ENCODE results near the gene LNX2.

The LNX2 gene

DNA sequence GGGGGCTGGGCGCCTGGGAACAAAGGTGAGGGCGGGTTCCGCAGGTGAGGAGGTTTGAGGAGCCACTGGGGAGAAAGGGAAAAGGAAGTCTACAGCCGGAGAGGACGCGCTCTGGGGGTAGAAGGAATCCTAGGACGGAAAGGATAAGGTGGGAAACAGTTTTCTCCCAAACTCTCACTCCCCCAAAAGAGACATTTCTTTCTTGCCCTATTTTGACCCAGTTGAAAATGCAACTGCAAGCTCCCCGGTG, 712 bp upstream of the LNX2 start:
- TF ChIP-seq, protein P1, sequence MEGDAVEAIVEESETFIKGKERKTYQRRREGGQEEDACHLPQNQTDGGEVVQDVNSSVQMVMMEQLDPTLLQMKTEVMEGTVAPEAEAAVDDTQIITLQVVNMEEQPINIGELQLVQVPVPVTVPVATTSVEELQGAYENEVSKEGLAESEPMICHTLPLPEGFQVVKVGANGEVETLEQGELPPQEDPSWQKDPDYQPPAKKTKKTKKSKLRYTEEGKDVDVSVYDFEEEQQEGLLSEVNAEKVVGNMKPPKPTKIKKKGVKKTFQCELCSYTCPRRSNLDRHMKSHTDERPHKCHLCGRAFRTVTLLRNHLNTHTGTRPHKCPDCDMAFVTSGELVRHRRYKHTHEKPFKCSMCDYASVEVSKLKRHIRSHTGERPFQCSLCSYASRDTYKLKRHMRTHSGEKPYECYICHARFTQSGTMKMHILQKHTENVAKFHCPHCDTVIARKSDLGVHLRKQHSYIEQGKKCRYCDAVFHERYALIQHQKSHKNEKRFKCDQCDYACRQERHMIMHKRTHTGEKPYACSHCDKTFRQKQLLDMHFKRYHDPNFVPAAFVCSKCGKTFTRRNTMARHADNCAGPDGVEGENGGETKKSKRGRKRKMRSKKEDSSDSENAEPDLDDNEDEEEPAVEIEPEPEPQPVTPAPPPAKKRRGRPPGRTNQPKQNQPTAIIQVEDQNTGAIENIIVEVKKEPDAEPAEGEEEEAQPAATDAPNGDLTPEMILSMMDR (IDR thresholded peaks at IDR 0.05; ENCODE audit: control insufficient read depth, insufficient read depth, low read depth, low read length, missing control alignments) = no peak
- DNase-seq (ENCODE audit: low read depth) = no peak
- H3K4me3 ChIP-seq (ENCODE audit: control insufficient read depth, low read depth, low read length) = peak overlapping the region; percentile 53

DNA sequence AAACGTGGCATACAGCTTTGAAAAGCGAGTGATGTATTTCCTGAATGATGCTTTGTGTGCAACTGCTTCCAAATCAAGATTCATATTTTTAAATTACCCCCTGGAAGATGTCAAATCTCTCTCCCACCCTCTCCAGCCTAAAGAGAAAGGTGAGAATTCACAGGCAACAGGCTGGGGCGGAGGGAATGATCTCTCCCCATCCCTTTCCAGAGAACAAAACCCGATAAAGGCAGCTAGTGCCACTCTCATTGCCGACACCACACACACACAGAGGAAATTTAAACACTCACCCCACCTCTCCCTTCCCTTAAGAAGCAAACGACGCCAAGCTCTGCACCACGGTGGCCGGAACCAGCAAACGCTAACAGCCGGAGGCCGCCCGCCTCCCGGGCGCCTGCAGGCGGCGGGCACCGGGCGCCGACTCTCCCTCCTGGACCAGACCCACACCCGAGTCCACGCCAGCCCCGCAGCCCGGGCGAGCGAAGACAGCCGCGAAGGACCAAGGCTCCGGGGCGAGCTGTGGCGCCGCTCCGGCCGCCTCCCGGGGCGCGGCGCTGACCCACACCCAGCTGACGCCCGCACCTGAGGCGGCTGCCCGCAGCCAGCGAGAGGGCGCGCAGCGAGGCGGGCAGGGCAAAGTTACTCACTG, 477 bp downstream of the LNX2 start:
- H3K4me3 ChIP-seq (ENCODE audit: control insufficient read depth, low read depth, low read length) = peak overlapping the region; percentile 53
- no peak for DNase-seq (ENCODE audit: low read depth)
- TF ChIP-seq, protein P1 (IDR thresholded peaks at IDR 0.05; ENCODE audit: control insufficient read depth, insufficient read depth, low read depth, low read length, missing control alignments) = peak; percentile 29

DNA sequence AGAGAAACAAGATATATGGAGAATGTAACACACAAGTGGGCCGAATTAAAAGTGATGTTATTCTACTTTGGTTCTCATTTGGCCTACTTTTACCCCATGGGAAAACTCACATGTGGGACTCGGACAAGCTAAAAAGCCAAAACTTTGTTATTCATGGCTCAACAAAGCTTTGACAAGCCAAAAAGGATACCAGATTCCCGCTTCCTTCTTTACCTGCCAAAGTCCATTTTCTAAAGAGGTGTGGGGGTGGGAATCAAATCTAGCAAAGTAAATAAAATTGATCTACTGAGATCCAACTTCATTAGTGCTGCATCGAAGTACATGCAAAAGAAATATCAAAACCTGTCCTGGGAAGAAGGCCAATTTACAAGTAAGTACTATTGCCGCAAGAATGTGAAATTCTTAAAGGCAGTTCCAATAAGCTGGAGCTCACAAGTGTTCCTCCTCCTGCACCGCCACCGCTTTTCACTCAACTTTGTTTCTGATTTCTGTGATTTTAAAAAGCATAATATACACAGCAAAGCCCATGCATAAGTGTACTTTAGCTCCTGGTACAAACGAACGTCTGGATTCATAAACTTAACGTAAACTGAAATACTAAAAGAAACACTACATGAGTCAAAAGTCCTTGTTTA, 1.1 kb downstream of the LNX2 start:
- peak overlapping the region; percentile 53 for H3K4me3 ChIP-seq (ENCODE audit: control insufficient read depth, low read depth, low read length)
- DNase-seq (ENCODE audit: low read depth) = no peak
- TF ChIP-seq, protein P1 (IDR thresholded peaks at IDR 0.05; ENCODE audit: control insufficient read depth, insufficient read depth, low read depth, low read length, missing control alignments) = no peak

DNA sequence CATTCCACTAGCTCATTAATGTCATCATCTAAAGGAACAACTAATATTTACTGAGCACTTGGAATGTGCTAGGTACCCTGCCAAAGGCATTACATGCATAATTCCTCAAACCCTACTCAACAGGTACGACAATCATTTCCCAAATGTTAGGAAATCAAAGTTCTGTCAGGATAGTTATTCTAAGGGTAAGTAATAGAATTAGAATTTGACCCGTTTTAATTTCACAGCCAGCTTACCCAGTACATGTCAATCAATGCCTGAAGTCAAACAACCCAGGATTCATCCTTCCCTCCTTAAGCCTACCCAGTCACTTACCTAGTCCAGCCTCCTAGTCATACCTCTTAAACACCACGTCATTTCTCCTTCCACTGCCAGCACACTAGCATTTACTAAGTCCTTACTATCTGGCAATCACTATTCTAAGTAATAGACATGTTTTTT, 2.4 kb downstream of the LNX2 start:
- H3K4me3 ChIP-seq (ENCODE audit: control insufficient read depth, low read depth, low read length) = no peak overlapping the region
- TF ChIP-seq, protein P1 (IDR thresholded peaks at IDR 0.05; ENCODE audit: control insufficient read depth, insufficient read depth, low read depth, low read length, missing control alignments) = no peak
- no peak for DNase-seq (ENCODE audit: low read depth)

DNA sequence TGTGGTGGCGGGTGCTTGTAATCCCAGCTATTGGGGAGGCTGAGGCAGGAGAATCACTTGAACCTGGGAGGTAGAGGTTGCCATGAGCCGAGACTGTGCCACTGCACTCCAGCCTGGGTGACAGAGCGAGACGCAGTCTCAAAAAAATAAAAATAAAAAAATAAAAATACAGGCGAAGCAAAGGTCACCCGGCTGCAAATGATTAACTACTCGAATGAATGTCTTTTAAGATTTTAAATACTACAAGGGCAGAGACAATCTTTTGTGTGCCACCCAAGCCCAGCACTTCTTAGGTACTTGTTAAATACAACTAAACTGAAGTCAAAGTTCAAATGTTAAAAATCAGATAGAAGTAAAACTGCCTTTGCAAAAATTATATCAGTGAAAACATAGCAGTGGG, 6.7 kb downstream of the LNX2 start:
- no peak for DNase-seq (ENCODE audit: low read depth)
- TF ChIP-seq, protein P1 (IDR thresholded peaks at IDR 0.05; ENCODE audit: control insufficient read depth, insufficient read depth, low read depth, low read length, missing control alignments) = no peak
- H3K4me3 ChIP-seq (ENCODE audit: control insufficient read depth, low read depth, low read length) = no peak overlapping the region

DNA sequence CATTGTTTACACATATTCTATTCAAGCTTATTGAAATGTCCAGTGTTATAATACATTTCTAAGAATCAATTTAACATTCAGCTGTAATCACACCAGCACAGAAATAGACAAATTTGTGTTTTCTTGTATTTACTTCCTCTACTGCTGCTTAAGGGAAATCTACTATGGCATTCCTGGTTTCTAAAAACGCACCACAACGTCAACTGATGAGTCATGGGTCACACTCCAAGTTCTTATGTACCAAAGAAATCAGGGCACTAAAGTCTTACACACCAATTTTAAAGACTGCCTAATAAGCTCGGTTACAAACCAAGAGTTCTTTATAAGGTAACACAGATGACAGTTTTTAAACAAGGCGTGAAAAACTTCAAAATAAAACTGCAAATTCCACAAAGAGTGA, 13.2 kb downstream of the LNX2 start:
- no peak overlapping the region for H3K4me3 ChIP-seq (ENCODE audit: control insufficient read depth, low read depth, low read length)
- peak; percentile 44 for DNase-seq (ENCODE audit: low read depth)
- TF ChIP-seq, protein P1 (IDR thresholded peaks at IDR 0.05; ENCODE audit: control insufficient read depth, insufficient read depth, low read depth, low read length, missing control alignments) = no peak

Measured in AG09309 (cell line).